WTC11 (cell line): ENCODE results near the gene UBLCP1. TPM values are rescaled to one million over a fixed set of nuclear protein-coding genes. Genes with fewer than 3 reads are reported as not detected.

Experiments used
- ATAC-seq: fragments of 200-7000 bp; cut with Tn5 transposase; 2 replicates; pipeline ENCODE4 v1.10.0; 2021; ENCODE audit warnings: mild to moderate bottlenecking, moderate library complexity
- CTCF ChIA-PET: fragments of 300-600 bp; sonication (Branson Sonifier 250); formaldehyde crosslinking; loops from one replicate; lab custom pipeline; 2021; ENCODE audit warnings: antibody characterized with exemption; lab: Charles Lee
- POLR2A ChIA-PET: fragments of 350-600 bp; sonication (Branson Sonifier 250); formaldehyde crosslinking; loops from one replicate; lab custom pipeline; 2021; ENCODE audit warnings: antibody characterized with exemption; lab: Charles Lee
- DNase-seq: peaks from one replicate; pipeline ENCODE4 v3.0.0; 2021; ENCODE audit warnings: low spot score
- H3K27ac Mint-ChIP-seq: 2 replicates; pipeline ENCODE4 v1.8.0; 2021; ENCODE audit warnings: mixed read lengths
- H3K27me3 Mint-ChIP-seq: 2 replicates; pipeline ENCODE4 v1.8.0; 2021; ENCODE audit warnings: low read depth, mild to moderate bottlenecking, moderate library complexity, mixed read lengths
- H3K36me3 Mint-ChIP-seq: 2 replicates; pipeline ENCODE4 v1.8.0; 2021; ENCODE audit warnings: mixed read lengths
- H3K4me1 Mint-ChIP-seq: 2 replicates; pipeline ENCODE4 v1.8.0; 2022; ENCODE audit warnings: mixed read lengths
- H3K4me3 Mint-ChIP-seq: 2 replicates; pipeline ENCODE4 v1.8.0; 2021; ENCODE audit warnings: mild to moderate bottlenecking, moderate library complexity, mixed read lengths
- H3K9me3 Mint-ChIP-seq: 2 replicates; pipeline ENCODE4 v1.8.0; 2021; ENCODE audit warnings: mixed read lengths
- AR ChIP-seq: fragments of 250-450 bp; sonication (Bioruptor Pico); IDR thresholded peaks from 2 replicates; pipeline ENCODE4 v1.9.0; 2021; ENCODE audit warnings: mild to moderate bottlenecking
- ARID4B ChIP-seq: sonication (generic); formaldehyde crosslinking; IDR thresholded peaks from 2 replicates; pipeline ENCODE4 v1.8.0; 2023; ENCODE audit warnings: missing genetic modification reagents, mild to moderate bottlenecking, borderline replicate concordance
- ATF3 ChIP-seq: sonication (generic); formaldehyde crosslinking; conservative IDR thresholded peaks from 2 replicates; pipeline ENCODE4 v1.8.1; 2022; ENCODE audit warnings: mild to moderate bottlenecking, missing genetic modification reagents
- E2F1 ChIP-seq: sonication (generic); formaldehyde crosslinking; IDR thresholded peaks from 2 replicates; pipeline ENCODE4 v1.8.0; 2022; ENCODE audit warnings: mild to moderate bottlenecking, missing genetic modification reagents
- FOXP1 ChIP-seq: sonication (generic); formaldehyde crosslinking; IDR thresholded peaks from 2 replicates; pipeline ENCODE4 v1.8.0; 2022; ENCODE audit warnings: missing genetic modification reagents, mild to moderate bottlenecking, moderate library complexity, borderline replicate concordance
- GTF2I ChIP-seq: fragments of 250-450 bp; sonication (Bioruptor Pico); conservative IDR thresholded peaks from 2 replicates; pipeline ENCODE4 v1.4.0; 2021; ENCODE audit warnings: mild to moderate bottlenecking
- IRF2 ChIP-seq: sonication (generic); formaldehyde crosslinking; IDR thresholded peaks from 2 replicates; pipeline ENCODE4 v1.8.0; 2022; ENCODE audit warnings: low read depth, missing genetic modification reagents, borderline replicate concordance
- MXD4 ChIP-seq: fragments of 250-450 bp; sonication (Bioruptor Pico); IDR thresholded peaks from 2 replicates; pipeline ENCODE4 v1.8.0; 2021; ENCODE audit warnings: mild to moderate bottlenecking, moderate library complexity, borderline replicate concordance
- NFE2L1 ChIP-seq: sonication (generic); formaldehyde crosslinking; IDR thresholded peaks from 2 replicates; pipeline ENCODE4 v1.8.1; 2023; ENCODE audit warnings: missing genetic modification reagents
- NR1H2 ChIP-seq: sonication (generic); formaldehyde crosslinking; IDR thresholded peaks from 2 replicates; pipeline ENCODE4 v1.9.0; 2021; ENCODE audit warnings: mild to moderate bottlenecking, moderate library complexity, missing genetic modification reagents
- RELA ChIP-seq: sonication (generic); formaldehyde crosslinking; IDR thresholded peaks from 2 replicates; pipeline ENCODE4 v1.8.1; 2022; ENCODE audit warnings: missing genetic modification reagents, mild to moderate bottlenecking, borderline replicate concordance
- TEAD4 ChIP-seq: sonication (generic); formaldehyde crosslinking; IDR thresholded peaks from 2 replicates; pipeline ENCODE4 v1.8.0; 2022; ENCODE audit warnings: mild to moderate bottlenecking, missing genetic modification reagents
- ZNF219 ChIP-seq: sonication (generic); formaldehyde crosslinking; IDR thresholded peaks from 2 replicates; pipeline ENCODE4 v1.8.0; 2023; ENCODE audit warnings: missing genetic modification reagents, mild to moderate bottlenecking, borderline replicate concordance
- ZNF396 ChIP-seq: fragments of 250-450 bp; sonication (Bioruptor Pico); IDR thresholded peaks from 2 replicates; pipeline ENCODE4 v1.8.0; 2021; ENCODE audit warnings: mild to moderate bottlenecking, moderate library complexity, borderline replicate concordance
- total RNA-seq: library from RNA; stranded (reverse); gene quantifications from 3 replicates; pipeline ENCODE4 v1.2.3, GENCODE V29; 2021

The UBLCP1 gene
- total RNA-seq, 1 experiment from 2014 or later: 31.0 TPM

DNA sequence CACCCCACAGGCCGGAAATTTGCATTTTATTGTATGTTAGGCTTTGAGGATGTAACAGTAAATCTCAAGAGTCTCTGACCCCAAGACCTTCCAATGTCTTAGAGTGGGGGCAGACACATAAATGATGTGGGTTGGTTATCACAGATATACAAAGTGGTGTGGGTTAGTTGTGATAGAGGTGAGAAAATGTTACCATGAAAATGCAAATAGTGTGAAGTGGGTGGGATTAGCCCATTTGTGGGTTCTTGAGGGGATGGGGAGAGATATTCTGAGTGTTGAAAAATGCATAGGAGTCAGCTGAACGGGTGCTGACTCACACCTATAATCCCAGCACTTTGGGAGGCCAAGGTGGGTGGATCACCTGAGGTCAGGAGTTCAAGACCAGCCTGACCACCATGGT, 45.9 kb upstream of the UBLCP1 start:
- no peaks in the 10 kb centered on the region for H3K36me3 Mint-ChIP-seq
- peaks cover 36% of the 10 kb centered on the region for H3K27me3 Mint-ChIP-seq
- TF ChIP-seq IRF2 (no peak), GTF2I (CRISPR knock-in tag) (no peak), NR1H2 (CRISPR knock-in tag) (no peak), AR (CRISPR knock-in tag) (no peak), ATF3 (CRISPR knock-in tag) (no peak), ZNF396 (no peak), TEAD4 (CRISPR knock-in tag) (no peak), FOXP1 (CRISPR knock-in tag) (no peak), ZNF219 (CRISPR knock-in tag) (no peak), ARID4B (CRISPR knock-in tag) (no peak)
- DNase-seq: no peak
- H3K4me3 Mint-ChIP-seq: no peak overlapping the region
- no peak overlapping the region for H3K27ac Mint-ChIP-seq
- H3K9me3 Mint-ChIP-seq: no peaks in the 10 kb centered on the region
- ATAC-seq: no peak
- H3K4me1 Mint-ChIP-seq: no peaks in the 10 kb centered on the region
- ChIA-PET CTCF (interaction anchor here (1.1 kb wide), 1 partner anchor 60 kb away, joined by 4 read pairs; no protein-coding TSS in a partner anchor), POLR2A (interaction anchor here (0.6 kb wide), 1 partner anchor 9 kb away, joined by 3 read pairs; no protein-coding TSS in a partner anchor)

DNA sequence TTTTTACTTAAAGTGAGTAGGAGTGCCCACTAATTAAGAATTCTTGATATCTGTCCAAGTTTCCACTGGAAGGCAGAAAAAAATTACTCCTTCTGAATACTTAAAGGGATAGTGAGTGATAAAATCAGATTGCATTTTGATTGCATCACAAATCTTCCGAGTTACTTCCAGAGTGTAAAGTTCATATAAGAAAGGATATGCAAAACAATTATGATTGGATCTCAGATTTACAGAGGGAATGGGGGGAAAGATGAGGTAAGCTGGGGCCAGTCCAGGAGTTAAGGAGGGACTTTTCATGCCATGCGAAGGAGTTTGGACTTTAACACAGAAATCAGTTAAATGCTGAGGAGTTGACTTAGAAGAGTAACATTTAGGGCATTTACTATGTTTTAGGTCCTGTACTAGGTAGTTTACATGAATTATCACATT, 44.5 kb upstream of the UBLCP1 start:
- Mint-ChIP-seq H3K36me3 (no peaks in the 10 kb centered on the region), H3K27me3 (peaks cover 49% of the 10 kb centered on the region), H3K27ac (no peak overlapping the region), H3K4me3 (no peak overlapping the region), H3K4me1 (no peaks in the 10 kb centered on the region), H3K9me3 (no peaks in the 10 kb centered on the region)
- DNase-seq (no peak), ATAC-seq (no peak)
- TF ChIP-seq RELA (CRISPR knock-in tag) (no peak), MXD4 (CRISPR knock-in tag) (no peak), ATF3 (CRISPR knock-in tag) (no peak), E2F1 (CRISPR knock-in tag) (no peak), NFE2L1 (CRISPR knock-in tag) (no peak)
- ChIA-PET POLR2A (no interaction called here), CTCF (no interaction called here)
